ENCODE measurements around the gene ARRB1.
"Not testable (repeated sequence)": the region's sequence is repeated elsewhere in the genome, so short reads cannot be mapped to it uniquely, and the experiment has no call there.

Gene ARRB1

DNA sequence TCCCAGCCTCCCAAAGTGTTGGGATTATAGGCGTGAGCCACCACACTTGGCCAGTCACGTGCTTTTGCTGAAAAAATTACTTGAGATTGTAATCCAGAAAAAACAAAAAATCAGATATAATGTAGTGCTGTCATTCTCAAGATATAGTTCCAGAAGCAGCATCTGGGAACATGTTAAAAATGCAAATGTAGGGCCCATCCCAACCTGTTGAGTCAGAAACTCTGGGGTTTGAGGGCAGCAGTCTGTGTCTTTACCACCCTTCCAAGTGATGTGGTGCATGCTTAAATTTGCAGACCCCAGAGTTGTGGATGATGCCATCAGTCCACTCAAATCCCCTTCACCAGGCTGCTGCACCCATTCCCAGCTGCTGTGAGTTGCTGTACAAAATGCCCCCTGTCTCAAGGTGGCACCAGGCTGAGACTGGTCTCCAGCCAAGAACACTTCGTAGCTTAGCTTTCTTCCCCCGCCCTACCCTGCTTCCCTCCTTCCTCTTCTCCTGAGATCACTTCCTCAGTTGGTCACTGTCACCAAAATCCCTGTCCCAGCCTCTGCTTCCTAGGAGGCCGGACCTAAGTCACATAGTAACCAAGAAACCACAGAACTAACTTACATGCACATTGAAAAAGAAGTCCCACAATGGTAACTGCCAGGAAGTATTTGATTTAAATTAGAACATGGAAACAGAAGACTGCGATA, 18.2 kb upstream of the ARRB1 start:
- DNase-seq, result no peak

DNA sequence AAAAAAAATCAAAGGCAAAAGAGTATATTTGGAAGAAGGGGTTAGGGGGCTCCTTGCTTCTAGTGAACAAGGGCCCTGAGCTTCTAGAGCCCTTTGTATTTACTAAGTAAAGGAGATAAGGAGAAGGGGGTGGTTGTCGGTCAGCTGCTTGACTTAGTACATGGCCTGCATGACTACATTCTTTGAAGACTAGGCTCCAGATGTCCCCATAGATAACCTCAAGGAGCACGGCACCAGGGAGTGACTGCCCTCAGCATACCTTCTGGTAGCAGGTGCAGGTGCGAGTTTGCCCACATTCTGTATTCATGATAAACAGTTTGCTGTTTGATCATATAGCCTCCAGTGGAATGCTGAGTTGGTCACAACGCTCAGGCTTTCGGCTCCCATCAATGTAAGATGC, 15.4 kb upstream of the ARRB1 start:
- not testable (repeated sequence) for DNase-seq

DNA sequence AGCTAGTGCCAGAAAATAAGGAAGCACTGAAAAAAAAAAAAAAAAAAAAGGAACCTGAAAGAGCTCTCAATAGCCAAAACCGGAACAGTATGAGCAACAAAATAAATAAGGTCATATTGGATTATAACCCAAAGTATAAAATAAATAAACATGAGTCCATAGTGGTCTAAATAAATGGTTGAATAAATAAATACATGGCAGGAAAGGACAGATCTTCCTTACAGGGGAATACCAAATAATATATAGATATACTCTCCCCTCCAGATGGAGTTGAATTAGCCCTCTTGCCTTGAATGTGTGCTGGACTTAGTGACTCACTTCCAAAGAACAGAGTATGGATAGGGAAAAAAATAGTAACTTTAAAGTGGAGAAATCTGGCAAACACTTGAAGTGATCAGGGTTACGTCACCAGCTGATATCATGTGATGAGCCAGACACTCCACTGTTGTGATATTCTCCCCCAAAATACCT, 14.3 kb upstream of the ARRB1 start:
- DNase-seq, result no peak

DNA sequence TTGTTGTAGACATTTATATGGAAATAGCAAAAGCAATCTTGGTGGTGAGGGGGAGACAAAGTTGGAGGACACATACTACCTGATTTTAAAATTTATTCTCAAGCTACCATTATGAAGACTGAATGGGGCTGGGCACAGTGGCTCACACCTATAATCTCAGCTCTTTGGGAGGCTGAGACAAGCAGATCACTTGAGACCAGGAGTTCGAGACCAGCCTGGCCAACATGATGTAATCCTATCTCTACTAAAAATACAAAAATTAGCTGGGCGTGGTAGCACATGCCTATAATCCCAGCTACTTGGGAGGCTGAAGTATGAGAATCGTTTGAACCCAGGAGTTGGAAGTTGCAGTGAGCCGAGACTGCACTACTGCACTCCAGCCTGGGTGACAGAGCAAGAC, 10.8 kb upstream of the ARRB1 start:
- DNase-seq, result not testable (repeated sequence)

DNA sequence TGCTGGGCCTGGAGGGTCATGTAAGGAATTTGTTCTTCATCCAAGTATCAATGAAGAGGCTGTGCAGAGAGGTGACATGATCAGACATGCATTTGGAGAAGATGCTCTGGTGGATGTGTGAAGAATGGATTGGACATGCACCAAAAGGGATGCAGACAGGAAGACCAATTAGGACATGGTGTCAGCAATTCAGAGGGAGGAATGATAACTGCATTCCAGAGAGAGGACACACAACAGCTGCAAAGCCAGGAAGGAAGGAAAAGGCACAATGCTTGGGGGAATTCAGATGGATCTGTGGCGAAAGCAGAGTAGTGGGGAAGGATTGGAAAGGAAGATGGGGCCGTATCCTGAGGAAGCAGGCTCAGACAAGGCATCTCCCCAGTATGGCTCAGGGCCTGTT, 5.2 kb upstream of the ARRB1 start:
- no peak for DNase-seq

DNA sequence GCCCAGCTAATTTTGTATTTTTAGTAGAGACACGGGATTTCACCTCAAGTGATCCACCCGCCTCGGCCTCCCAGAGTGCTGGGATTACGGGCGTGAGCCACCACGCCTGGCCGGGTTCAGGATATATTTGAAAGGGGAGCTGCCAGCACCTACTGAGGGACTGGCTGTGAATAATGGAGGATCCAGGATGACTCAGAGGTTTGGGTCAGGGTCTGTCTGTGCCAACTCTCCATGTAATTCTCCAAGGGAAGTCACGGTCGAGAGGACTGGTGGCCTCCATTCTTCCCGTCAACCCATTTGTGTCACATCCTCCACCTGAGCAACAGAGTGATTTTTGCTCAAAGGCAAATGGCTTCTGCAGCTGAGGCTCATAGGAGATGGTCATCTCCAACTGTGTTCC, 3.6 kb upstream of the ARRB1 start:
- DNase-seq, result no peak

DNA sequence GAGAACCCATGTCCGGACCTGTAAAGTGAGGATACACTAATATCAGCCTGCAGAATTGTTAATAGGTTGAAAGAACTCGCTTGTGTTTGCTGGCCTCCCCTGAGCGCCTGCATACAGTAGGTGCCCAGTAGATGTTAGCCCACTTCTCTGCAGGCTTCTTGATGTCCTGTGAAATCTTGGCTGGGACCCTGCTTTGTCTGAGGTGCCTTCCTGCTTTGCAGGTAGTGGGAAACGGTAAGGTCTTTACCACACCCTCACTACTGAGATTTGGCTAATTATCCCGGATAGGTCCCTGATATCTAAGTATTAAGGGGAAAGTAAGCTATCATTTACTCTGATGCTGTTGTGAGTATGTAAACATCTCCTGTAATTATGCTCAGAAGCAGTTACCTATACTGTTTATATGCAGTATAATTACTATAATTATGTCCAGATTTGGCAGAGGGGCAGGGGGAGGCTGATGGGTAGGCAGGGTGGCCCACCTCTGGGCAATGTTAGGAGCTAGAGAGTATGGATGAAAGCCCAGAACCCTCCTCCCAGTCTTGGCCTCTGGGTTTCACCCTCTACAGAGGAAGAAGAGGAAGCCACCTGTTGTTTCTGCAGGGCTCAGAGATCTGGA, 1.2 kb upstream of the ARRB1 start:
- DNase-seq, result peak; percentile 59

DNA sequence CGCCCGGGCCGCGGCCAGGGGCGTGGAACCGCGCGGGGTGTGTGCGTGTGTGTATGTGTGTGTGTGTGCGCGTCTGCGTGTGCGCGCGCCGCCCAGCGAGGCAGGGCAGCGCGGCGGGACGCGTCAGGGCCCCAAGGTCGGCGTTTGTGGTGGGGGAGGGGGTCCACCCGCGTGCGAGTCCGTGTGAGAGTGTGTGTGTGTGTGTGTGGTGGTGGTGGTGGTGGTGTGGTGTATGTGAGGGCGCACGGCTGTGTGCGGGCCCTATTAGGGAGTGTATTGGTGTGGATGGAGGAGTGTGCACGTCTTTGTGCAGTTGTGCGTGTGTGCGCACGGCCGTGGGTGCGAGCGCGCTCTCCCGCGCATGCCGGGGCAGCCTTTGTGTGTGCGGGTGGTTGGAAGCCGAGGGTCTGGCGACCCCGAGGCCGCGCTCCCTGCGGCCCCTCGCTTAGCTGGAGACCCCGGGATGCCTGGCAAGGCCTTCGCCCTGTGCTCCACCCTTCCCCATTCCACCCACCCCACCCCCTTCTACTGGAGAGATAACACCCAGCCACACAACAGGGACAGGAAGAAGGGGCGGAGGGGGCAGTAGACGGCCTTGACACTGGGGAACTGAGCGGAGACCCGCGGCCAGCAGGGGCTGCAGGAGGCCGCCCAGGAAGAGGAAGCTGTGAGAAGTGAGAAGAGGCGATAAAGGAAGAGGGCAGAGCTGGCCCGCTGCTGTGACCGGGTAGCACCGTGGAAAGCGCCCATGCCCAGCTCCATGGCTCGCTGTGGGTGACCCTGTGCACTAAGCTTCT, 528 bp upstream of the ARRB1 start:
- no peak for DNase-seq

DNA sequence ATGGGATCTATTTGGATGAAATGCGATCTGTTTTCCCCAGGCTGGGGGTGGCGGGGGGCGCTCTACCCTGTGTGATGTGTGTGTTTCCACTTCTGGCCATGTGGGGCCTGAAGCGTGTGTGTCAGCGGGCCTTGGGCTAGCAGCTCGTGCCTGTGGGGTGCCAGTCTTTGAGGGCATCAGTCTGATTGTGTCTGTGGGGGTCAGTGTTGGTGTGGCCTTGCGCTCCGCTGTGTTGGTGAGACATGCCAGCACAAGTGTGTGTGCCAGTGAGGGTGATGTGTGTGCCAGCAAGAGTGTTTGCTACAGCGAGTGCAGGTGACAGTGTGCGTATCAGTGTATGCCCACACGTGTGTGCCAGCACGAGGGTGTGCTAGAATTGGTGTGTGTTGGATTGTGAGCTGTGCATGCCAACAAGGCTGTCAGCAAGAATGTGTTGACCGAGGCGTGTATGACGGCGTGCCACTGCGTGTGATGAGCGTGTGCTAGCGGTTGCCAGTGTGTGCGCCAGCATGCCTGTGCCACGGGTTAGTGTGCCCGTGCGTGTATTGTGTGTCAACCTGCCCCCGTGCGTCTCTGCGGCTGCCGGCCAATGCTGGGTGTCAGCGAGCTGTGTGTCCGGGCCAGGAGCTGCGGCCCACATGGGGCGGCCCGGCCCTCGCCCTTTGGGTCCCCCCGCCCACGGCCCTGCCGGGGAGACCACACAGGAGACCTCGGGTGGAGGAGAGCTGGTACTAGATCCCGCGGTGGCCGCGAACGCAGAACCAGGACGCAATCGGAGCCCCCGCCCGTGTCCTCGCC, 519 bp downstream of the ARRB1 start:
- no peak for DNase-seq

DNA sequence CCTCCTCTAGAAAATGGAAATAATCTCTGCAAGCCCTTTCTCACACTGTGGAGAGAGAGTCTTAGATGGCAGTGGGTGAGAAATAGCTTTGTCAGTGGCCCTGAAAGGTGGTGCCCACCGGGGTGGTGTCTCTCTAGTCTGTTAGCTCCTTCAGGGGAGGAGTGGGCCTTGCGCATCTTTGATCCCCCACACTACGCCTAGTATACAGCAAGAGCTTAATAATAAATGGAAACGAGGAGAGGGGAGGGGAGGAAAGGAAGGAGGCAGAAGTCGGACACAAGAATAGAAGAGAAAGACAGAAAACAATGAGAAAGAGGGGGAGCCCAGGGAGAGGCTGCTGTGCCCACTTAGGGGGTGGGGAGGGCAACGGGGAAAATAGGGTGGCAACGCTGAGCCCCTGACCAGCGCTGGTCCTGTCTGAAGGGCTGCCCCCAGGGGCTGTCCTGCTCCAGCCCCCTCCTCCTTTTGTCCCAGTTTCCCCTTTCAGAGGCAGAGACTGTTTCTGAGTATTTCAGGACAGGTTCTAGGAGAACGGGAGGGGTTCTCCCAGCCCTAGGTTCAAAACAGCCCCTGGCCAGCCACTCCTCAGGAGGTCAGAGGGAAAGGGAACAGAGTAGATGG, 1.2 kb downstream of the ARRB1 start:
- no peak for DNase-seq

DNA sequence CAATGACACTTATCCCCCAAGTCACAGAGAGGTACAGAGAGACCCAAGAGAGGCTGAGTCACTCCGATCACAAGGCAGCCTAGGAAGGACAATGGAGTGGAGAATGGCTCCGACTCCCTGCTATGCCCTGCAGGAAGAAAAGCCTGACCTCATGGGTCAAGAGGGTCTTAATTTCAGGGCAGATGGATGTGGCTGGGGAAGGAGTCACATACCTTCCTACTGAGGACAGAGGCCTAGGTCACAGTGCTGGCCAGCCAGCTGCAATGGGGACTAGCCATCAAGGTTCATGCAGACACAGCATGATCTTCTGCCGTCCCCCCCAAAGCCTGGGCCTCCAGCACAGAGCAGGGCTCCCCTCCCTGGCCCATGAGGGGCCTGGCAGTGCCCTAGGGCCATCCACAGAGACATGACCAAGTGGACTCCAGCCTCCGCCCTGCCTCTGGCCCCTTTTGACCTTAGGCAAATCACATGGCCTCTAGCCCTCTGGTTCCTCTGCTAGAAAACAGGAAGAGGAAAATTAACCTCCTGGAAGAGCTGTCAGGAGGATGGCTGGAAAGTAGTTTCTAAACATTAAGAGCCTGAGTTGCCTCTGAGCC, 1.8 kb downstream of the ARRB1 start:
- DNase-seq, result no peak

DNA sequence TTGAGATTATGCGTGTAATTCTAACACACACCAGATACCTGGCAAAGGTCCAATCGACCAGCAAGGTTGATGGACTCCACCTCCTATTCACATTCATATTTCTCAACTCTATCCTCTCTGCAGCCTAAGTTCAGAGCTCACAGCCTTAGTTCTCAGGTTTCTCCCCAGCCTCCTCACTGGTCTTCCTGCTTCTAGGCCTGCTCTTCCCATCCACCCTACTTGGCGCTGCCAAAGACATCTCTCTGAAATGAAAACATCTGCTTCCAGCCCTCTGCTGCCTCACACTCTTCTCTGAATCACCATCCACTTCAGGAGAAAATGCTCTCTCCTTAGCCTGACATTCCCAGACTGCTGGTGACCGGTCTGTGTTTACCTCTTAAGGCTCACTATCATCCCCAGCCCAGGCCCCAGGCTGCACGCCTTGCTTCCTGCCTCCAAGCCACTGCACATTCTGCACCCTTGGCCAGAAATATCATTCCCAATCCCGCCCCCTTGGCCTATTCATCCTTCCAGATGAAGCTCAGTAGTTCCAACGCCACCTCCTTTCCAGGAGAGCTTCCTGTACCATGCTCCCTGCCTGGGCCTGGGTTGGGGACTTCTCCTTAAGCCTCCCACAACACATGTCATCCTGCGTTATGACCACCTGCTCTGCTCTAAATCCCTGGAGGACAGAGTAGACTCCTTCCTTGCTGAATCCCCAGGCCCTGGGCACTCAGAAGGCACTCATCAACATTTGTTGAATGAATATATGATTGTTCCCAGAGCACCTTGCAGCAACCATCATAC, 3.5 kb downstream of the ARRB1 start:
- DNase-seq, result no peak

DNA sequence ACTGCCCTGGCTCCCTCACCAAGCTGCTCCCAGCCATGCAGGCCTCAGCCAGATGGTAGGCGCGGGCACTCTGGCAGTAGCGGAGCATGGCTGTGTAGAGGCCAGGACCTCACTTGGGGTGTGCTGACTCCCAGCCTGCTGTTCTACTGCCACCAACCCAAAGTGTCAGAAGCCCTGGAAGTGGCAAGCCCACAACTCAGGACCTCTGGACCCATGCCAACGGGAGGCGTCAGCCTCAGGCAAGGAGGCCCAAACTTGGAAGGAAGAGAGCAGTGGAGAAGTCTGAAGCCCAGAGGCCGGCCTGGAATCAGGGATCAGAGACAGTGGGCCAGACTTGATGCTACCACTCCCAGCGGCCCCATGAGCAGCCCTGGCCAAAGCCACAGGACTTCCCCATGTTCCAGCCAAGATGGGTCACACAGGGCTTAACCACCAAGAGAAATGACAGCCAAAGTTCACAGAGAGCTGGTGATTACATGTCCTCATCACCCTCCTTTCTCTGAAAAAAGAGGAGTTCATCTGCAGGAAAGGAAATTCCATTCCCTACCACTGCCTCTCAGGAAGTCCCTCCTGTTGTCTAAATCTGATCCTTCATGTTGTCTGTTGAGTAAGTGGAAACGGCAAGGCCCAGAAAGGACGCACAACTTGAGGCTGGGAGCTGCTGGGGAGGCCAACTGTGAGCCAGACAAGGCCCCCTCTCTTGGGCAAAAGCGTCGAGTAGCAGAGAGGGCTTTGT, 4.4 kb downstream of the ARRB1 start:
- DNase-seq, result no peak

DNA sequence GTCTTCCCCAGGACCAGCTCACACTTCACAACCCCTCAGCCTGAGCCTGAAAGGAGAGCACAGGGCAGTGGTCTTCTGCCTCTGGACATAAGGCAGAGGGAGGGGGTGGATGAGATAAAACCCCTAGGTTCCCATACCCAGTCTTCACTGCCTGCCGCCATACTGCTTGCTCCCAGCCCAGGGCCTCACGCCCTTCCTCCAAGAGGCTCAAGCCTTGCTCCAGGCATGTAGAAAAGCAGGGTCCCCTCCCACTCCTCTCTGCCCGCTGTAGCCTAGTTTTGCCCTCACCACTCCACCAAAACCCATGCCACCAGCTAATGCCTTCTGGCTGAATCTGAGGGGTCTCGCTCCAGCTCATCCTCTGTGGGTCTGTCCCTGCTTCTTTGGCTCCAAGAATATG, 5.2 kb downstream of the ARRB1 start:
- no peak for DNase-seq

DNA sequence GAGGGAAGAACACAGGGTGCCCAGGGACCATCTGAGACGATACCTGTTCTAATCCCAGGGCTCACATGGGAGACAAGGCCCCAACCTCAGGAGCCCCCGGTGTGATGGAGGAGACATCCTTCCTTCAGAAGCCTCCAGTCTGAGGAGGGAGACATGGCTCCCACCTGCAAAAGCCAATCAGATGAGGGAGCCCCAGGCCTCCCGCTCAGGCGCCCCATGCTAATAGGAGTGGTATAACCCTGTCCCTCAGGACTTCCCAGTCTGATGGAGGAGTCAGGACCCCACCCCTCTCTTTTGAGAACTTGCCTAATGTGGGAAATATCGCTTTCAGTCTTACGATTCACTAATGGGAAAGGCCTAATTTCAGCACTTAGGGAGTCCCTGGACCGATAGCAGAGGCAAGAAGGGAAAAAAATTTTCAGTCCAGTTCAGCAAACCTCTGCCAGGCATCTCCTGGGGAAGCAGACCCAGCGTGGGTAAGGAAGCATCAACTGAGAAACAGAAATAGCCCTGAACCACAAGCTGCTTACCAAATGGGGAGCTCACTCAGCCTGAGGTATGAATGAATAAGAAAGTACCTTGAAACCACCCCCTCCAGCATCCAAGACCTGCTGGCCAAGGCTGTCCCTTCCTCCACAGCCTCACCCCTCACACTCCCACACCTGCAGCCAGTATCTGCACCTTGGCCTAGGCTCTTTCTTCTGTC, 5.9 kb downstream of the ARRB1 start:
- DNase-seq, result no peak

DNA sequence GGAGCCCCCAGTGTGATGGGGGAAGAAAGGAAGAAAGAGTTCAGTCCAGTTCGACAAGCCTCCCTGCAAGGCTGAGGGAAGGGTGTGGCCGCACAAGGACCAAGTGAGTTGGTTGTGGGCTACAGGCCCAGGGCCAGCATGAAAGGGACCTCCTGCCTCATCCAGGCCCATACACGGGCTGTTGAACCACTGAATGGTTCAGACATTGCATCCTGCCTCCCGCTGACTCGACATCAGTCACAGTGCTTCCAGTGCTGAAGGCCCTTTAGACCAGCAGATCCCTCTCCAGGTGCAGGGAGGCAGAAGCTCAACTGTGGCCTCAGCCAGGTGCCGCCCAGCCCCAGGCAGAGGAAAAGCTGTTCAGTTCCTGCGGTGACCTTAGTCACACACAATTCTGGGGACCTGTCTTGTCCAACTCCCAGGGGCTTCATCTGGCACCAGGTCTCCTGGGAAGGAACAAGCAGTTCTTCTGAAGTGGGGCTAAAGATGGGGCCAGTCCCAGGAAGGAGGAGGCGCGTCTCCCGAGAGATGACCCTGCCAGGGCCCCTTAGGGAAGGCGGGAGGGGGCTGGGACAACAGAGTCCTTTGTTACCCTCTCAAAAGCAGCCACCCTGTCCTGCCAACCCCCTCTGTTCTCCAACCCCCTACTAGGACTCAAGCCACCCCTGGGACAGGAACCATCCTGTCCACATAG, 6.6 kb downstream of the ARRB1 start:
- DNase-seq, result no peak

DNA sequence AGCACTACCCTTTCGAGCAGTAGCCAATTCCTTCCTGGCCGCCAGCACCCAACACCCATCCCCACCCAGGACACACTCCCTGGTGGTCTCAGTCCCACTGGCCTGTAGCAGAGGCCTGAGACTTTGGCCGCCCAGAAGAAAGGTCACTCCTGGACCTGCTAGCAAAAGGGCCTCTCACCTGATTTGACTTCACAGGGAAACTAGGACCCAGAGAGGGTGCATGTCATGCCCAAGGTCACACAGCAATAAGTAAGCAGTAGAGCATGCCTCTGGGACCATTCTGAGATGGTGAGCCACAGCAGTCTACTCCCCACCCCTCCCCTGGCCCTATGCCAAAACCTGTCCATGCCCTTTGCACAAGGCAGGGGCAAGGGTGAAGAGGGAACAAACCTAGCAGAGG, 7.3 kb downstream of the ARRB1 start:
- no peak for DNase-seq

DNA sequence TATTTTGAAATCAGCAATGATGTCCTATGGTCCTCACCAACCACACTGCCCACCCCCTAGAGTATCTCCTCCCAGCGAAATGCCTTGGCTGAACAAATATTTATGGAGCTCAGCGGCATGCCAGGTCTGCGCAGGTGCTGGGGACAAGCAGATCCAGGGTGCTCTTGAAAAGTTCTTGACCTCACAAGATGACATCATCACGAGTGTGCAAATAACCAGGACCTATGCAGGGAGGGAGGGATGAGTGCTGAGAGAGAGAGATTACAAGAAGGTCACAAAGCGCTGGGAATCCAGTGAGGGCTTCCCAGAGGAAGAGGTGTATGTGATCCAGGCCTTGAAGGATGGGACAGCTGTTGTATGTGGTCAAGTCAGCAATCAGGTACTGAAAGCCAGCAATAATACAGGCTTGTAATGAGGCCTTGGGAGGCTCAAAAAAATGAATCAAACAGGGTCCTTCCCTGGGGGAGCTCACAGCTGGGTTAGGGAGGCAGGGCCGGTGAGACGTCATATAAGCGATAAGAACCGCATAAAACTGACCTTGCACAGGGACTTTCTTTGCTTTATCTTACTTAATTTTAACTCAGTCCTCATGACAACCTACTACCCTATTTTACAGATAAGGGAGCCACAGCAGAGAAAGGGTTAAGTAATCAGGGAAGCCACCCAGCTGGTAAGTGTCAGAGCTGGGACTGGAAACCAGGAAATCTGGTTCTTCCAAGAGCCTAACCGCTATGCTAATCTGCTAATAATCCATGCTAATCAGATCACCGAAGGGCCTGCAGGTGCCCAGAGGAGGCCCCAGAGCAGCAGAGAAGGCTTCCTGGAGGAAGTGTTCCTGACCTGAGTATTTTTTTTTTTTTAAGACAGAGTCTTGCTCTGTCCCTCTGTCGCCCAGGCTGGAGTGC, 8.2 kb downstream of the ARRB1 start:
- peak; percentile 33 for DNase-seq
